Measurements from ENCODE around the gene CORO1C. TPM values are rescaled to one million over a fixed set of nuclear protein-coding genes. Genes with fewer than 3 reads are reported as not detected.

CORO1C gene
- total RNA-seq, 1 experiment from 2014 or later, result 138 TPM

DNA sequence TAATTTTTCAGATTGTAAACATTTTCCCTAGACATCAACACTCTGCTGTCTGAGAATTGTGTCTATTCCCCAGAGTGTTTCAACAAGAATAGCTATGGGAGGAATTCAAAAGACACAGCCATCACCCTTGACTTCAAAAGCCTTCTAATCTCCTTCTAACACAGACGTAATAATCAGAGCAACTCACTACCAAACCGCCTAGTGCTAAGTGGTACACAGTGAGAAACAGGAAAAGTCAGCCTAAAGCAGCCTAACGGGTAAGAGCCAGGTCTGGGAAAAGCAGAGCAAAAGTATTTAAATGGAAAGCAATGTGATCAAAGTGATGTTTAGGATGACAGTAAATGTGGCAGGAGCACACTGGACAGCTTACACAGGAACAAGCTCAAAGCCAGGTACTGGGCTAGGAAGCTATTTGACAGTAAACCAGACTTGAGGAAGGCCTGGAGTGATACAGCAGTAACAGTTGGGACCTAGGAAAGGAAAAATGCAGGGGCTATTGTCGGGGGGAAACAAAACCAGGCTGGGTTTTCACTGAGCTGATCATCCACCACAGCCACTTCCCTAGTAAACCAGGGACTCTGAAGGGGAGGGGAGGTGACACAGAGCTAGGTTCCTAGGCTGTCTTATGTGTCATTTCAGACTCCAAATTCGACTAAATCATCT is 29.4 kb downstream of the CORO1C start:
- no peak overlapping the region for H3K27ac ChIP-seq (ENCODE audit: low read depth, low read length)
- no peak overlapping the region for H3K9ac ChIP-seq (ENCODE audit: low read length)
- H3K9me3 ChIP-seq (ENCODE audit: control insufficient read depth in 1 of 2, insufficient read depth in 1 of 2, low read depth in 1 of 2, low read length in 2 of 2), result no peaks in the 10 kb centered on the region
- CTCF ChIA-PET, result no interaction called here
- H3K27me3 ChIP-seq (ENCODE audit: insufficient read depth, low read length), result no peaks in the 10 kb centered on the region
- H3K36me3 ChIP-seq (ENCODE audit: control insufficient read depth in 1 of 2, insufficient read depth in 2 of 2, low read length in 2 of 2), result peaks cover 11 to 19% of the 10 kb centered on the region in 2 experiments
- no peak overlapping the region for H2AFZ ChIP-seq (ENCODE audit: low read depth, low read length, poor library complexity, severe bottlenecking)
- no peak overlapping the region for H3K4me3 ChIP-seq (replicated peaks in 1 of 2; ENCODE audit: low read depth in 1 of 2, low read length in 2 of 2)
- no TSS peak for BruUV-seq (replicated peaks)
- H3K9me2 ChIP-seq (ENCODE audit: insufficient read depth), result no peaks in the 10 kb centered on the region
- DNase-seq (ENCODE audit: low read depth, low spot score) (no peak), ATAC-seq (no peak)
- H3K4me2 ChIP-seq (ENCODE audit: low read length), result no peak overlapping the region
- RAD21 ChIA-PET (ENCODE audit: low non-redundant PET in 1 of 2, low total read pairs in 2 of 2, uncharacterized antibody in 2 of 2, unreplicated experiment in 2 of 2), result no interaction called here
- POLR2A ChIA-PET, result no interaction called here
- H4K20me1 ChIP-seq (ENCODE audit: insufficient read depth), result no peaks in the 10 kb centered on the region
- H3K4me1 ChIP-seq (ENCODE audit: control insufficient read depth in 1 of 2, insufficient read depth in 2 of 2, low read length in 2 of 2), result no peaks in the 10 kb centered on the region
- intact Hi-C loops (cut with micrococcal nuclease), result no loop called here
- TF ChIP-seq CEBPB (IDR thresholded peaks at IDR 0.05; ENCODE audit: low read depth), result no peak
- no peak for TF ChIP-seq SRF (IDR thresholded peaks at IDR 0.05; ENCODE audit: low read depth)
- TF ChIP-seq RAD21 (IDR thresholded peaks at IDR 0.05; ENCODE audit: low read depth), result no peak
- TF ChIP-seq JUND (IDR thresholded peaks at IDR 0.05), result no peak
- TF ChIP-seq, protein P1, sequence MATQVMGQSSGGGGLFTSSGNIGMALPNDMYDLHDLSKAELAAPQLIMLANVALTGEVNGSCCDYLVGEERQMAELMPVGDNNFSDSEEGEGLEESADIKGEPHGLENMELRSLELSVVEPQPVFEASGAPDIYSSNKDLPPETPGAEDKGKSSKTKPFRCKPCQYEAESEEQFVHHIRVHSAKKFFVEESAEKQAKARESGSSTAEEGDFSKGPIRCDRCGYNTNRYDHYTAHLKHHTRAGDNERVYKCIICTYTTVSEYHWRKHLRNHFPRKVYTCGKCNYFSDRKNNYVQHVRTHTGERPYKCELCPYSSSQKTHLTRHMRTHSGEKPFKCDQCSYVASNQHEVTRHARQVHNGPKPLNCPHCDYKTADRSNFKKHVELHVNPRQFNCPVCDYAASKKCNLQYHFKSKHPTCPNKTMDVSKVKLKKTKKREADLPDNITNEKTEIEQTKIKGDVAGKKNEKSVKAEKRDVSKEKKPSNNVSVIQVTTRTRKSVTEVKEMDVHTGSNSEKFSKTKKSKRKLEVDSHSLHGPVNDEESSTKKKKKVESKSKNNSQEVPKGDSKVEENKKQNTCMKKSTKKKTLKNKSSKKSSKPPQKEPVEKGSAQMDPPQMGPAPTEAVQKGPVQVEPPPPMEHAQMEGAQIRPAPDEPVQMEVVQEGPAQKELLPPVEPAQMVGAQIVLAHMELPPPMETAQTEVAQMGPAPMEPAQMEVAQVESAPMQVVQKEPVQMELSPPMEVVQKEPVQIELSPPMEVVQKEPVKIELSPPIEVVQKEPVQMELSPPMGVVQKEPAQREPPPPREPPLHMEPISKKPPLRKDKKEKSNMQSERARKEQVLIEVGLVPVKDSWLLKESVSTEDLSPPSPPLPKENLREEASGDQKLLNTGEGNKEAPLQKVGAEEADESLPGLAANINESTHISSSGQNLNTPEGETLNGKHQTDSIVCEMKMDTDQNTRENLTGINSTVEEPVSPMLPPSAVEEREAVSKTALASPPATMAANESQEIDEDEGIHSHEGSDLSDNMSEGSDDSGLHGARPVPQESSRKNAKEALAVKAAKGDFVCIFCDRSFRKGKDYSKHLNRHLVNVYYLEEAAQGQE (IDR thresholded peaks at IDR 0.05; ENCODE audit: low read depth), result no peak
- peaks cover 86% of the 10 kb centered on the region for H3K79me2 ChIP-seq (ENCODE audit: insufficient read depth, low read length)

All from HCT116 (cell line).